ENCODE data around the gene ZNF469. TPM values are rescaled to one million over a fixed set of nuclear protein-coding genes. Genes with fewer than 3 reads are reported as not detected.

ZNF469 gene
- total RNA-seq, 4 donors from 2014 or later, result 0.14 to 0.75 (median 0.54) TPM

DNA sequence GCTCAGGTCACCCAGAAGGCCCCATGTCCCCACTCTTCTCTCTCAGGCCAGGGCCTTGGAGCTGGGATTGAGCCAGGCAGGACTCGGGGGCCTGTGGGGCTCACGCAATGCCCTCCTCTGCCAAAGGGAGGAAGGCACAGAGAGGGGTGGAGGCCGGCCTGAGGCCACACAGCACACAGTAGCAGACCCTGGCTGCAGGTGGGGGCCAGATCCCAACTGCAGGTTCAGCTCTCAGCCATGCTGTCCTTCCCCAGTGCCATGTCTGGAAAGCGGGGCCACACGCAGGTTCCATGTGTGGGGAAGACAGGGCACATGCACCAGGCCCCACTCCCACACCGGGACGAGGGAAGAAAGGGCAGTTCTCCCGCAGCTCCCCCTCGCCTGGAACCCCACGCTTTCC lies 37.0 kb downstream of the ZNF469 start:
- Histone ChIP-seq H3K36me3 (no peaks in the 10 kb centered on the region), H3K9me3 (no peaks in the 10 kb centered on the region), H3K27me3 (peaks cover 6% of the 10 kb centered on the region), H3K4me1 (peaks cover 0 to 4% (median 0%) of the 10 kb centered on the region in 4 donors), H3K4me3 (no peak overlapping the region), H3K27ac (no peak overlapping the region)
- no peak for TF ChIP-seq POLR2AphosphoS5 (IDR thresholded peaks at IDR 0.05)
- TF ChIP-seq EP300 (IDR thresholded peaks at IDR 0.05; ENCODE audit: low read depth), result no peak
- no peak for TF ChIP-seq CTCF (IDR thresholded peaks at IDR 0.05)
- TF ChIP-seq POLR2A (IDR thresholded peaks at IDR 0.05), result no peak
- intact Hi-C loops (cut with DNase I; ENCODE audit: low total_unique reads) (no loop called here), in situ Hi-C loops (cut with MboI; ENCODE audit: low pct_ligation_motif_present in 1 of 4, low pct_unique_long_range_greater_than_20kb in 1 of 4, low sequenced_read_pairs in 3 of 4) (loop anchor here in 1 of 4 donors (25.0 kb wide), 1 partner anchor 132 kb away; no protein-coding TSS in a partner anchor)
- 86% methylated on average over 10 of the region's 10 CpGs; no CpG with 5 or more reads in 1 of the 2 donors for WGBS, 2 donors (ENCODE audit: low coverage in 1 of 2)
- no peak for DNase-seq

GRCh38 chr16:88420496-88420895 lies 37.7 kb downstream of the ZNF469 start:
- DNase-seq, result no peak
- intact Hi-C loops (cut with DNase I; ENCODE audit: low total_unique reads), result no loop called here
- Histone ChIP-seq H3K4me1 (peaks cover 0 to 6% (median 0%) of the 10 kb centered on the region in 4 donors), H3K9me3 (no peaks in the 10 kb centered on the region), H3K36me3 (no peaks in the 10 kb centered on the region), H3K27me3 (peaks cover 6% of the 10 kb centered on the region), H3K4me3 (no peak overlapping the region), H3K27ac (no peak overlapping the region)
- whole genome bisulfite sequencing, 2 donors (ENCODE audit: low coverage in 1 of 2), result 66% methylated on average over 12 of the region's 12 CpGs; no CpG with 5 or more reads in 1 of the 2 donors
- TF ChIP-seq EP300 (IDR thresholded peaks at IDR 0.05; ENCODE audit: low read depth) (no peak), CTCF (IDR thresholded peaks at IDR 0.05) (no peak), POLR2AphosphoS5 (IDR thresholded peaks at IDR 0.05) (no peak), POLR2A (IDR thresholded peaks at IDR 0.05) (no peak)
- in situ Hi-C loops (cut with MboI; ENCODE audit: low pct_ligation_motif_present in 1 of 4, low pct_unique_long_range_greater_than_20kb in 1 of 4, low sequenced_read_pairs in 3 of 4), result loop anchor here in 1 of 4 donors (25.0 kb wide), 1 partner anchor 133 kb away; no protein-coding TSS in a partner anchor

GRCh38 chr16:88421301-88421700 lies 38.5 kb downstream of the ZNF469 start:
- Histone ChIP-seq H3K27me3 (peaks cover 6% of the 10 kb centered on the region), H3K36me3 (no peaks in the 10 kb centered on the region), H3K4me1 (peaks cover 0 to 6% (median 0%) of the 10 kb centered on the region in 4 donors), H3K4me3 (no peak overlapping the region), H3K27ac (no peak overlapping the region), H3K9me3 (no peaks in the 10 kb centered on the region)
- intact Hi-C loops (cut with DNase I; ENCODE audit: low total_unique reads) (no loop called here), in situ Hi-C loops (cut with MboI; ENCODE audit: low pct_ligation_motif_present in 1 of 4, low pct_unique_long_range_greater_than_20kb in 1 of 4, low sequenced_read_pairs in 3 of 4) (loop anchor here in 1 of 4 donors (25.0 kb wide), 1 partner anchor 134 kb away; no protein-coding TSS in a partner anchor)
- no peak for DNase-seq
- TF ChIP-seq CTCF (IDR thresholded peaks at IDR 0.05) (no peak), EP300 (IDR thresholded peaks at IDR 0.05; ENCODE audit: low read depth) (no peak), POLR2A (IDR thresholded peaks at IDR 0.05) (no peak), POLR2AphosphoS5 (IDR thresholded peaks at IDR 0.05) (no peak)
- 90% methylated on average over 8 of the region's 14 CpGs; no CpG with 5 or more reads in 1 of the 2 donors for WGBS, 2 donors (ENCODE audit: low coverage in 1 of 2)

DNA sequence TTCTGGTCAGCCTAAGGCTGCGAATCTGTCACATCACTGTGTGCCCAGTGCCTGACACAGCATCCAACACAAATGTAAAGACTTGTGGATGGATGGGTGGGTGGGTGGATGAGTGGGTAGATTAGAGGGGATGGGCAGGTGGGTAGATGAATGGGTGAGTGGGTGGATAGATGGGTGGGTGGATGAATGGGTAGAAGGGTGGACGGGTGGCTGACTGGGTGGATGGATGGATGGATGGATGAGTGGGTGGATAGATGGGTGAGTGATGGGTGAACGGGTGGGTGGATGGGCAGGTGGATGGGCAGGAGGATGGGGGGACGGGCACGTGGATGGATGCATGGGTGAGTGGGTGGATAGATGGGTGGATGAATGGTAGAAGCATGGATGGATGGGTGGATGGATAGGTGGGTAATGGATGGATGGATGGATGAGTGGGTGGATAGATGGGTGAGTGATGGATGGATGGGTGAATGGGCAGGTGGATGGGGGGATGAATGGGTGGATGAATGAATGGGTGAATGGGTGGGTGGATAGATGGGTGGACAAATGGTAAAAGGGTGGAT lies 39.2 kb downstream of the ZNF469 start:
- H3K4me1 ChIP-seq, result peaks cover 0 to 6% (median 0%) of the 10 kb centered on the region in 4 donors
- TF ChIP-seq POLR2AphosphoS5 (IDR thresholded peaks at IDR 0.05), result no peak
- no peak for TF ChIP-seq CTCF (IDR thresholded peaks at IDR 0.05)
- 45 to 51% methylated on average over 4 to 5 of the region's 5 CpGs for WGBS, 2 donors (ENCODE audit: low coverage in 1 of 2)
- H3K27ac ChIP-seq, result no peak overlapping the region
- H3K9me3 ChIP-seq, result no peaks in the 10 kb centered on the region
- in situ Hi-C loops (cut with MboI; ENCODE audit: low pct_ligation_motif_present in 1 of 4, low pct_unique_long_range_greater_than_20kb in 1 of 4, low sequenced_read_pairs in 3 of 4), result loop anchor here in 1 of 4 donors (25.0 kb wide), 1 partner anchor 135 kb away; no protein-coding TSS in a partner anchor
- H3K4me3 ChIP-seq, result no peak overlapping the region
- H3K36me3 ChIP-seq, result no peaks in the 10 kb centered on the region
- intact Hi-C loops (cut with DNase I; ENCODE audit: low total_unique reads), result no loop called here
- no peak for DNase-seq
- peaks cover 6% of the 10 kb centered on the region for H3K27me3 ChIP-seq

All from transverse colon (tissue), 4 donors.